Lower leg skin (tissue), 4 donors: ENCODE measurements around the gene JARID2. TPM values are rescaled to one million over a fixed set of nuclear protein-coding genes. Genes with fewer than 3 reads are reported as not detected.

Source experiments
- DNase-seq, 2 donors: peaks; one replicate each; pipeline ENCODE4 v3.0.0-alpha.2; 2019; ENCODE audit warnings: low spot score in 2 of 2
- H3K4me3 ChIP-seq: fragments of 200-600 bp; sonication (generic); 2 replicates; pipeline ENCODE4 v1.5.1; 2017; ENCODE audit warnings: mild to moderate bottlenecking, low read depth; ENCODE audit not compliant: poor library complexity, severe bottlenecking
- CTCF ChIP-seq, 3 donors: fragments of 450-650 bp; IDR thresholded peaks; one replicate each; pipeline ENCODE4 v1.5.1; 2016; ENCODE audit warnings: antibody characterized with exemption in 3 of 3, mild to moderate bottlenecking in 3 of 3, moderate library complexity in 2 of 3
- POLR2A ChIP-seq, 2 donors: fragments of 450-650 bp; IDR thresholded peaks; one replicate each; pipeline ENCODE4 v1.6.1; 2016 to 2017; ENCODE audit warnings: antibody characterized with exemption in 2 of 2, mild to moderate bottlenecking in 1 of 2, moderate library complexity in 1 of 2
- WGBS, 2 donors: methylation state at CpG; one replicate each; pipeline ENCODE4 v1.1.5; 2018; 5-methylcytosine and 5-hydroxymethylcytosine counted together
- intact Hi-C: fragments of 100-400 bp; cut with DNase I; formaldehyde crosslinking; loops from one replicate; pipeline ENCODE4 v1.15.0; 2023; ENCODE audit warnings: low total_unique reads
- total RNA-seq, 4 donors: library from RNA; depleted of rRNA; stranded (reverse); fragments of >200 nt; gene quantifications; one replicate each; pipeline ENCODE4 v1.1.0, GENCODE V29; 2016

JARID2 gene
- total RNA-seq, 4 donors from 2014 or later = 17.9 to 24.2 (median 21.6) TPM

- TF ChIP-seq CTCF (IDR thresholded peaks at IDR 0.05) = no peak
- no peak for TF ChIP-seq POLR2A (IDR thresholded peaks at IDR 0.05)
- no peak for DNase-seq
- intact Hi-C loops = no loop called here
- no peak overlapping the region for H3K4me3 ChIP-seq
- whole genome bisulfite sequencing, 2 donors = 83 to 87% methylated on average over 13 to 14 of the region's 14 CpGs
Observed at GRCh38 chr6:15511248-15512125, 265.6 kb downstream of the JARID2 start.

GRCh38 chr6:15512126-15512525 lies 266.3 kb downstream of the JARID2 start:
- no peak for DNase-seq

GRCh38 chr6:15512721-15513120 lies 266.9 kb downstream of the JARID2 start:
- no peak overlapping the region for H3K4me3 ChIP-seq
- TF ChIP-seq POLR2A (IDR thresholded peaks at IDR 0.05) (no peak), CTCF (IDR thresholded peaks at IDR 0.05) (no peak)
- no peak for DNase-seq
- 92 to 93% methylated on average over 9 of the region's 9 CpGs for WGBS, 2 donors
- intact Hi-C loops = no loop called here

More at GRCh38 chr6:15512126-15512525, 266.3 kb downstream of the JARID2 start:
- WGBS, 2 donors = 95% methylated on average over 18 of the region's 18 CpGs
- intact Hi-C loops = no loop called here
- TF ChIP-seq CTCF (IDR thresholded peaks at IDR 0.05) (no peak), POLR2A (IDR thresholded peaks at IDR 0.05) (no peak)
- no peak overlapping the region for H3K4me3 ChIP-seq

GRCh38 chr6:15513131-15513771 lies 267.4 kb downstream of the JARID2 start:
- WGBS, 2 donors = 92 to 93% methylated on average over 33 of the region's 34 CpGs
- no peak overlapping the region for H3K4me3 ChIP-seq
- intact Hi-C loops = no loop called here
- TF ChIP-seq POLR2A (IDR thresholded peaks at IDR 0.05) = no peak
- TF ChIP-seq CTCF (IDR thresholded peaks at IDR 0.05) = no peak
- DNase-seq = no peak

- TF ChIP-seq CTCF (IDR thresholded peaks at IDR 0.05) (no peak), POLR2A (IDR thresholded peaks at IDR 0.05) (no peak)
- H3K4me3 ChIP-seq = no peak overlapping the region
- no peak for DNase-seq
- WGBS, 2 donors = 72 to 75% methylated on average over 18 to 21 of the region's 21 CpGs
- intact Hi-C loops = no loop called here
Observed at GRCh38 chr6:15513801-15514711, 268.2 kb downstream of the JARID2 start.
